Spleen (tissue), 7 donors: ENCODE results near the gene HNRNPH2.

Experiments
- CTCF ChIP-seq, 11 experiments: fragments of 200-600 bp in 7 of 11; fragments of 450-650 bp in 4 of 11; sonication (generic) in 4 of 11; IDR thresholded peaks in 8 of 11; conservative IDR thresholded peaks in 3 of 11; 1 replicate in 7 of 11; 2 replicates in 4 of 11; pipeline versions ENCODE4 v1.4.0 to v1.8.0; 2016 to 2021; ENCODE audit warnings: antibody characterized with exemption in 11 of 11, inconsistent platforms in 4 of 11, mild to moderate bottlenecking in 1 of 11
- POLR2A ChIP-seq, 3 donors: fragments of 450-650 bp; IDR thresholded peaks; one replicate each; pipeline ENCODE4 v1.5.1; 2017; ENCODE audit warnings: antibody characterized with exemption in 3 of 3, mild to moderate bottlenecking in 1 of 3
- donor health status: DM: no; HTN: no; CAD: no; lungs with moderate emphysema.
- donor health status: DM: no; HTN: no; CAD: no.
- donor health status: DM: no; HTN: no; CAD: no.

GRCh38 chrX:101450085-101450484 lies 42.1 kb downstream of the HNRNPH2 start:
- TF ChIP-seq CTCF (IDR thresholded peaks at IDR 0.05 in 8 of 11, conservative IDR thresholded peaks at IDR 0.05 in 3 of 11): no peak
- TF ChIP-seq POLR2A (IDR thresholded peaks at IDR 0.05): no peak
